NT2/D1 (cell line): ENCODE data around the gene GIT1.

ENCODE experiments used
- DNase-seq: peaks from one replicate; pipeline ENCODE4 v3.0.0-alpha.2; 2011; ENCODE audit warnings: low read depth, low spot score
- H3K27me3 ChIP-seq: 2 replicates; pipeline ENCODE4 v1.6.0; 2011; ENCODE audit warnings: mild to moderate bottlenecking; ENCODE audit not compliant: insufficient read length, insufficient read depth
- H3K36me3 ChIP-seq: 2 replicates; pipeline ENCODE4 v1.6.1; 2011; ENCODE audit warnings: mild to moderate bottlenecking, low read length, mixed read lengths; ENCODE audit not compliant: insufficient read depth, insufficient read length
- H3K4me1 ChIP-seq: 2 replicates; pipeline ENCODE4 v1.5.1; 2011; ENCODE audit not compliant: insufficient read depth, insufficient read length
- H3K4me3 ChIP-seq: 2 replicates; pipeline ENCODE4 v1.5.1; 2011; ENCODE audit warnings: low read depth; ENCODE audit not compliant: insufficient read length
- H3K9ac ChIP-seq: 2 replicates; pipeline ENCODE4 v1.6.0; 2011; ENCODE audit warnings: low read depth; ENCODE audit not compliant: insufficient read length
- H3K9me3 ChIP-seq: 2 replicates; pipeline ENCODE4 v1.5.1; 2011; ENCODE audit warnings: mild to moderate bottlenecking, low read length; ENCODE audit not compliant: insufficient read depth
- SUZ12 ChIP-seq: IDR thresholded peaks from 2 replicates; pipeline ENCODE4 v1.6.1; 2011; ENCODE audit not compliant: insufficient read length, insufficient read depth; ENCODE audit errors: extremely low read depth
- YY1 ChIP-seq: IDR thresholded peaks from 2 replicates; pipeline ENCODE4 v1.6.1; 2011; ENCODE audit not compliant: insufficient read length, insufficient read depth
- ZNF274 ChIP-seq: IDR thresholded peaks from 2 replicates; pipeline ENCODE4 v1.6.1; 2011; ENCODE audit warnings: mild to moderate bottlenecking, low read depth, low read length

The GIT1 gene

DNA sequence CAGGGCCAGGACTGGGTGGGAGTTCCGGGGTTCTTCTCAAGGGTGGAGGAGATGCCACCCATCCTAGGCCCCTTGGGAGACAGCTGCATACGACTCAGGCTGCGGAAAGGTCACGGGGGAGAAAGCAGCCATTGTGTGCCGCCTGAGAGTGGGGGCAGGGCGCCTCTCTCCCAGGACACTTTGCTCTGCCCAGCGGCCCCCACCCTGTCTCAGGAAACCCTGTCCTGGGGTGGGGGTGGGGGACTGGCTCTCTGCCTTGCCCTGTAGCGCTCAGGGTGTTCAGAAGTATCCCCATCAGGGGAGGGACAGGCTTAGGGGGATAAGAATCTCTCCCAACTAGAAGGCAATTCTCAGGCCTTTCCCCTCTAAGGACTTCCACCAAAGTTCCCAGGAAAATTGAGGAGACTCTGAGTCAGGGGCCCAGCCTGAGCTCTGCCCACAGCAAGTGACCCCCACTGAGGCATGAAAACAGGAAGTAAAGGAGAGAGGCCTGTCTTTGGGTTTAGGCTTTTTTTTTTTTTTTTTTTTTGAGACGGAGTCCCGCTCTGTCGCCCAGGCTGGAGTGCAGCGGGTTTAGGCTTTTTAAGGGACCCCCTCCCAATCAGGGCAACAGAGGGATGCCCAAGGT, 4.9 kb downstream of the GIT1 start:
- no peak for DNase-seq
- TF ChIP-seq YY1: no peak
- TF ChIP-seq SUZ12: no peak
- no peak for TF ChIP-seq ZNF274
- Histone ChIP-seq H3K4me1 (peaks cover 14% of the 10 kb centered on the region), H3K9me3 (peaks cover 6% of the 10 kb centered on the region; the same call in 1 of the 2 replicates), H3K27me3 (peaks cover 14% of the 10 kb centered on the region), H3K9ac (peak overlapping the region; percentile 9), H3K4me3 (no peak overlapping the region), H3K36me3 (peaks cover 31% of the 10 kb centered on the region)

DNA sequence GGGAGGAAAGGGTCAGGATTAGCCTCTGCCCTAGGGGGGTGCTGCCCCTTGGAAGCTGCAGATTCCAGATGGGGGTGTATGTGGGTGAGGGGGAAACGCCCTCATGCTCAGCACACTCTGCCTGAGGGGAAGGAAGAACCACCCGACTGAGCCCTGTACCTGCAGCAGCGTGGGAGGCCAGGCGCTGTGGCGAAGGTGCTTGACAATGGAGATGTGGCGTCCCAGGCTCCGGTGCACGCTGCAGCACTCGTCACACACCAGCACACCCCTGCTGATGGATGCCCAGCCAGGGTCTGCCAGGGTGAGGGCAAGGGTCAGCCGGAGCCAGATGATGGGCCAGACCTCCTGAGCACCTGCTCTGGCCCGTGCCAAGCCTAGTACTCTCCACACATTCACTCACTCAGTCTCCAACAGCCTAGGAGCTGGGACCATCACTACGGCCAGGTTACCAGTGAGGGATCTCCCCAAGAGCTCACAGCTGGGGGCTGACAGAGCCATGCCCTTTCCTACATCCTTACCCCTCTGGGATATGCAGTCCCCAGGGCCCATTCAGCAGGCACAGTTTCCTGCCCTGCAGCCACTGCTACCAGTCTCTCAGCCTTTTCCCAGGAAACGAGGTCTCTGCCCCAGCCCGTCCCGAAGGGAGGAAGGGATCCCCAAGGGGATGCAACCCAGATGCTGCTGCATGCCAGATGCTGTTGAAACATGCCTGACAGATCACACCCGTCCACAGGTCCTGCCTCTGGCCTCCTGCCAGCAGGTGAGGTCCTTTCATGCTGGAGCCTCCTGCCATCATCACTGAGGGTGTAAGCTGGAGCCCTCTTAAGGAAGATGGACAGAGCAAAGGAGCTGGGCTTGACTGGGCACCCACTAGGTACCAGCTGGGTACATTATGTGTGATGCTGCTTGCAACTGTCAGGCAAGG, 5.9 kb downstream of the GIT1 start:
- H3K36me3 ChIP-seq: peaks cover 39% of the 10 kb centered on the region
- DNase-seq: no peak
- peaks cover 6% of the 10 kb centered on the region; the same call in 1 of the 2 replicates for H3K9me3 ChIP-seq
- TF ChIP-seq YY1 (no peak), ZNF274 (no peak), SUZ12 (no peak)
- peaks cover 10% of the 10 kb centered on the region for H3K27me3 ChIP-seq
- H3K4me1 ChIP-seq: peaks cover 14% of the 10 kb centered on the region
- H3K4me3 ChIP-seq: no peak overlapping the region
- no peak overlapping the region for H3K9ac ChIP-seq

DNA sequence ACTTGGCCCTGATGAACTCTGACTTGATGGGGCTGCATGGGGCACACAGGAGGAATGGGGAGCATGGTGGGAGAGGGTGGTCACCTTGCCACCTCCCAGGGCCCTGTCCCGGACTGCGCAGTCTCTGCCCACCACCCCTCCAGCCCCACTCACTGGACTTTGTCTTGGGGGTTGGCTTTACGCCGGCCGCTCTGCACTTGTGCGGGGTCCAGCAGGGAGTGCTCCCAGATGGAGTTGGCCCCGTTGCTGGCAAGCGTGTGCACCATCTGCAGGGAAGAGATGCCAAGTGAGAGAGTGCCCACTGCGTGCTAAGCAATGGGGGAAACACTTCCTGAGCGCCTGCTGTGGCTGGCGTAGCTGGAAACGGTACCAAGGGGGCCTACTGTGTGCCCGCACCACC, 6.7 kb downstream of the GIT1 start:
- no peak for TF ChIP-seq ZNF274
- no peak for TF ChIP-seq YY1
- TF ChIP-seq SUZ12: no peak
- DNase-seq: no peak
- Histone ChIP-seq H3K4me1 (peaks cover 13% of the 10 kb centered on the region), H3K4me3 (no peak overlapping the region), H3K9ac (no peak overlapping the region), H3K9me3 (peaks cover 6% of the 10 kb centered on the region; the same call in 1 of the 2 replicates), H3K27me3 (peaks cover 6% of the 10 kb centered on the region), H3K36me3 (peaks cover 47% of the 10 kb centered on the region)

DNA sequence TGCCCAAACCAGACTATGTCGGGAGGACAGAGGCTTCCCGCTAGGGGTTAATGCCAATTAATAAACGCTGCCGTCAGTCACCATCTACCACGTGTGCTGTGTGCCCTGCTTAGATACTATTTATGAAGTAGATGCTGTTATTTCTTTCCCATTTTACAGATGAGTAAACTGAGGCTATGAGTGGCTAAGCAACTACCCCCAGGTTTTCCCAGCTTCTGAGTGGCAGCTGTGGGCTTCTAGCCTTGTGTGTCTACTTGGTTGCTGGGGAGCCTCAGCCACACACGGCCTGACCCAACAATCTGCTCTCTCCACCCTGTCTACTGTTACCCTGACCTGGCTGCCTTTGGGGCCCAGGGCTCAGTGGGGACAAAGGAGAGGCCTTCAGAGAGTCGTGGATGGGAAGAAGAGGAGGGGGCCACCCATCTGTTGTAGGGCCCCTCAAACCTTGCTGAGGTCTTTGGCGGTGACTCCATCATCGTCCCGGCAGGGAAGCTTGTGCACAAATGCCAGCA, 7.1 kb downstream of the GIT1 start:
- H3K4me3 ChIP-seq: no peak overlapping the region
- peaks cover 5% of the 10 kb centered on the region for H3K27me3 ChIP-seq
- H3K36me3 ChIP-seq: peaks cover 52% of the 10 kb centered on the region
- peaks cover 6% of the 10 kb centered on the region; the same call in 1 of the 2 replicates for H3K9me3 ChIP-seq
- DNase-seq: no peak
- TF ChIP-seq YY1 (no peak), SUZ12 (no peak), ZNF274 (no peak)
- H3K4me1 ChIP-seq: peaks cover 10% of the 10 kb centered on the region
- no peak overlapping the region for H3K9ac ChIP-seq

DNA sequence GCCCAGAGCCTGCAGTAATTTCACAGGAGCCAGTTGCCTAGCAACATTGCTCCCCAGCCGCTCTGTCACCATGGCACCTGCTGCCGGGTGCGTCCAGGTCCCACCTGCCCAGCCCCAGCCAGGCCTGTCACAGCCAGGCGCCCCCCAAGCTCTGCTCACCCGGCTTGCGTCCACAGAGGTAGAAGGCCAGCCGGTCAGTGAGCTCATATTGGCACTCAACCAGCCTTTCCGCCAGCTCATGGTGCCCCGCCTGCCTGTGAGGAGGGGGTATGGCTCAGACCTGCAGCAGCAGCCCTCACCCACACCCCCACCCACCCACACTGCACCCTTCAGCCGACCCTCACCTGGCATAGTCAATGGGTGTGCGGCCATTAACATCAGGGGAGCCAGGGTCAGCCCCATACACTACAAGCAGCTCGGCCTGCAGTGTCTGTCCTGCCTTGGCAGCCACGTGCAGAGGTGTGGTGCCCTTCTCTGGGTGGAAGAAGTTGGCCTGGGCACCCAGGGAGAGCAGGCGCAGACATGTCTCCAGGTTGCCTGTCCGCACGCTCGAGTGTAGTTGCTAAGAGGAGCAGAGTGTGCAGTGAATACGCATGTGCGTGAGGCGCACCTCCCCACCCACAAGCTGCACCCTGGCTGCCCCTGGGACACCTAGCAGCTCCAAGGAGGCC, 7.7 kb downstream of the GIT1 start:
- H3K36me3 ChIP-seq: peaks cover 57% of the 10 kb centered on the region
- H3K9me3 ChIP-seq: peaks cover 6% of the 10 kb centered on the region; the same call in 1 of the 2 replicates

DNA sequence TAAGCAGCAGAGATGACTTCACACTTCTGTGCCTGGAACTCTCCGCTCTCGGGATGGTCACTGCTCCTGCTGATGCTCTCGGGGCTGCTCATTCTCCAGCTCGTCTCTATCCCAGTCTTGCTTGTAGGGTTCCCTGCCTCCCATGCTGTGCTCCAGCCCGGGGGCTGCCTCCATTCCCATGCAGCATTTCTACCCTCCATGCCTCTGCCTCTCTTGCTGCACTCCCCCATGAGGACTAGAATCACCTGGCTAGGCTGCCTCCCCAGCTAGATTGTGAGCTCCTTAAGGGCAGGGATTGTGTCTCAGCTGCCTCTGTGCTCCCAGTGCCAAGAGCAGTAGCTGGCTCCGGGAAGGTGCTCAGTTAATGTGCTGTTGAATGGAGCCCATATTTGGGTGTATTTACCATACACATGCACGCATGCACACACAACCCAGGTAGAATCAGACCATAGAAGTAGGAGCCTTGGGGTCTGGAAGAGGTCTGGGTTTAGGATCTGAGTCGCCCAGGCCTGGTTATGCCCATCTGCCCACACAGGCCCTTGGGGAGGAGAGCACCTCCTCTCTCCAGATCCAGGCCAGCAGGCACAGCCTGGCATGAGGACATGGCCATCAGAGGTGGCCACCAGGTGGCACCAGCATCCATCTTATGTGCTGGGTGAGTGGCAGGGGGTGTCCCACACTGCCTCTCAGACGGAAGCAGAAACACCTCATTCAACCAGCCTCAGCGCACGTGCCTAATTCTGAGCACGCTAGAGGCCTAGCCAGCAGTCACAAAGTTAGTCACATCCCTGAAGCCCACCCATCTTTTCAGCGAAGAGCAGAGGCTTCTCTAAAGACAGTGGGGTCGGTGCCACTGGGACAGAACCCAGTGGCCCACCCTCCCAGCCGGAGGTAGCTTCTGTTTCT, 9.3 kb downstream of the GIT1 start:
- H3K27me3 ChIP-seq: no peaks in the 10 kb centered on the region
- H3K4me1 ChIP-seq: peaks cover 7% of the 10 kb centered on the region
- H3K9ac ChIP-seq: no peak overlapping the region
- H3K9me3 ChIP-seq: peaks cover 6% of the 10 kb centered on the region; the same call in 1 of the 2 replicates
- TF ChIP-seq ZNF274 (no peak), SUZ12 (no peak), YY1 (no peak)
- H3K36me3 ChIP-seq: peaks cover 73% of the 10 kb centered on the region
- DNase-seq: no peak
- no peak overlapping the region for H3K4me3 ChIP-seq

More for the DNA sequence above, 7.7 kb downstream of the GIT1 start:
- Histone ChIP-seq H3K27me3 (no peaks in the 10 kb centered on the region), H3K4me3 (no peak overlapping the region), H3K4me1 (peaks cover 10% of the 10 kb centered on the region), H3K9ac (no peak overlapping the region)
- TF ChIP-seq YY1: no peak
- TF ChIP-seq ZNF274: no peak
- DNase-seq: no peak
